HG03521 (cell line): ENCODE results near the gene NUDT5.

ENCODE experiments used
- ATAC-seq: cut with Tn5 transposase; IDR thresholded peaks from one replicate; pipeline ENCODE4 v1.9.1; 2021; ENCODE audit warnings: mild to moderate bottlenecking, moderate library complexity; ENCODE audit not compliant: unreplicated experiment

Gene NUDT5

GRCh38 chr10:12165999-12166775, 29.5 kb downstream of the NUDT5 start:
- ATAC-seq, result no peak

DNA sequence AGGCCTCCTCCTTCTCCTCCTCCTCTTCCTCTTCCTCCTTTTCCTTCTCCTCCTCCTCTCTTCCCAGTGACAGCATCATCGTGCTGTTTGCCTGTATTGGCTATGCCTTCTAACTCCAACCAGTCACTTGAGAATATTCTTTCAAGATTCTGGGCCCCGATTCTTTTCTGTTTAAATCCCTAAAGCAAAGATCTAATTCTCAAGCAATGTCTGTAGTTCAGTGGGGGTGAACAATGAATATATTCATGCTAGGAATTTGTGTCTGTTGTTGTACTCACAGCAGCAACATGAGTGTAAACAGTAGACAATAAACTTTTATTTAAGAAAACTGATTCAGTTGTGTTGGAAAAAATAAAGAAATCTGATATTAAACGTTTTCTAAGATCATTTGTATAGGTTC, 30.7 kb downstream of the NUDT5 start:
- ATAC-seq, result no peak

- ATAC-seq, result no peak
Observed at GRCh38 chr10:12164085-12164484, 31.6 kb downstream of the NUDT5 start.

- ATAC-seq, result no peak
Observed at GRCh38 chr10:12162927-12163326, 32.8 kb downstream of the NUDT5 start.

GRCh38 chr10:12160664-12161063, 35.0 kb downstream of the NUDT5 start:
- ATAC-seq, result no peak

DNA sequence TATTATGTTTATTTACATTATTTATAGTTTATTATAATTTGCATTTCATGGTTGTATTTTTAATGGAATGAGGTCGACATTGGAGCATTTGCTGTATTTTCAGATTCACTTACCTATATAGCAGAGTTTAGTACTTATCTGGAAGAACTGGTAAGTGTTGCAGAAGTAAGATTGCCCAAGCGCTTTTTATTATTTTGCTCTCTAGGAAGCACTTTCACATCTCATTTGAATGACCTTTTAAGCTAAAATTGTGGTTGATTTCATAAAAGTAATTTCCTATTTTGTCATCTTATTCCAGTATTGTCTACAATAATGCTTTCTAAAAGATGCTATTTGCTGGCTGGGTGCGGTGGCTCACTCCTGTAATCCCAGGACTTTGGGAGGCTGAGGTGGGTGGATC, 37.6 kb downstream of the NUDT5 start:
- ATAC-seq, result no peak

DNA sequence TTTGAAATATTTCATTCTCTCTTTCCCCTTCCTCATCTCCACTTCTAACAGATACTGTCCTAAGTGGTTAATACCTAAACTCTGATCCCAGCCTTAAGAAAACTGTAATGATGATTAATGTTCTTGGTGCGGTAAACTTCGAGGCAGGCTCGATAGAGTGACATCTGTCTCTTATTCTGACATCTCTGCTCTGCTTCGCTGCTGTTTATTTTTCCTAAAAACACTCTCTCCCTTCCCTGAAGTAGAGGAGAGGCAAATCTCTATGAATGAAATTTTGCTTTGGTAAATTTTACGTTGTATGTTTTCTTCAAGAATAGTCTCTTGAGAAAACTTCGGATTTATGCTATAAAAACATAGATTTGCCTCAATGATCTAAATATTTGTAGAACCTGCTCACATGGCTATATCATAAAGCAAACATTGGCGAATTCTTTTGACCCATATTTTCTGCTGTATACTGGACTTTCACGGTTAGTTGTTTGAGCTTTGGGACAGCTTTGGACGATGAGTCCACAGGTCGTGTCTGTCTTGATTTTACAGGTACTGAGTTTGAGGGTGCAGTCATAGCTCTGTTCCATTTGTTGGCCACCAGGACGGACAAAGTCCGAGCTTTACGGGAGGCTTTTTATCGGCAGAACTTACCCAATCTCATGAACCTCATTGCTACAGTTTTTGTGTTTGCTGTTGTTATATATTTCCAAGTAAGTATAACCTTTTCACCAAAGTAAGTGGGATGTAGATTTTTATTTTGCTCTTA, 39.1 kb downstream of the NUDT5 start:
- no peak for ATAC-seq

DNA sequence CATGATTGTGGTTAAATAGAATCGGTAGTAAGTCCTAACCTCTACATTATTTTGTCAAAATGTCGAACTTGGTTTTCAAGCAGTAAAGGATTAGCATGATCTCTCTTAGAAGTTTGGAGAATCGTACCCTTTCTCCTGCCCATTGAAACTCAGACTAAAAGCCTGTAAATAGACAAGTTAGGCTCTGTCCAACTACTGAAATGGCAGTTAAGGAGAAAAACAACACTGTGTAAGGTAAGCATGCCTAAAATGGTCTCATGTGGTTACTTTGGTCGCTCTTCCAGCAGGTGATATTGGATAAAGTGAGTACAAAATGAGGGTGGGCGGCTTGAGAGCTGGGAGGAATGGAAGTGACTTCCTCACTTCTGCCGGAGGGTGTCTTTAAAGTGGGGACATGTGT, 41.2 kb downstream of the NUDT5 start:
- no peak for ATAC-seq

DNA sequence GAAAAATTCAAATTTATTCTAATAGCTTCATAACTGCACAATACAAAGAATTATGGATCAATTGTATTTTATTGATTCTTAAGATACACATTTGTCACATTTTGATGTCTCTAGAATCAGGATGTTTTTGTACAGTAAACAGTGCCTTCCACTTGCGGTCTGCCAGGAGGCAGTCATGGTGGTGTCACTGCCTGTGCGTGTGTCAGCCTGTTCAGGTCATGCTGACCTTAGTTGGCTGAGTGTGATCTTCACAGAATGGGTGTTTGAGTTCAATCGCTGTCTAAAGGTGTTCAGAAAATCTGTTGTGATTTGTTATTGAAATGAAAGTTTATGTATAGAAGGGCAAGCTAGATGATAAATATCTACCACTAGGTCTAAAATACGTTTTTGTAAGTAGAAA, 45.5 kb downstream of the NUDT5 start:
- no peak for ATAC-seq

- no peak for ATAC-seq
Observed at GRCh38 chr10:12144538-12144937, 51.2 kb downstream of the NUDT5 start.

- ATAC-seq, result no peak
Observed at GRCh38 chr10:12140038-12140437, 55.7 kb downstream of the NUDT5 start.

GRCh38 chr10:12135631-12136030, 60.1 kb downstream of the NUDT5 start:
- no peak for ATAC-seq

DNA sequence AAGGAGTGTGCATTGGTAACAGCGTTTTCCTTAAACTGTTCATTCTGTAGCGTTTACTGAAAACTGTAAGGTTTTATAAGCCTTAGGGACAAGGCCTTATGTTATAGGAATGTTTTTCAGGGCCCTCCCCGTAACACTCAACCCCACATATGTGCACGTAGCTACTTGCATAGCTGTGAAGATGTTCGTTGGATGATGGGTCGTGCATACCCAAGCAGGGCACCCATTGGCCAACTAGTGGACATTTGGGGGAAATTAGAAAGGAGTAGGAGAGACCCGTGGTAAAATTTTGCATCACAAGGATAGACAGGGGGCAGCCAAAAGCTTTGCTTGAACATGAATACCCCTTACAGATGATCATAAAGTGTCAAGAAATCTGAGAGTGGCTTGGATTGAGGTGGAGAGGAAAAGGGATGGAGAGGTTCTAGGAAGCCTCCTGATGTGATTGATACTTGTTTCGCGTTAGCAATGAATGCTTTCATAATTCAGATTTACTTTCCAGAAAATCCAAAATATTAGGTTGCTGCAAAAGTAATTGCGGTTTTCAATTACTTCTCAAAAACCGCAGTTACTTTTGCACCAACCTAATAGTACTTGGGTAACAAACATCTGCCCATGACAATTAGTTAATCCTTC, 65.3 kb downstream of the NUDT5 start:
- ATAC-seq, result no peak

- peak; percentile 93 for ATAC-seq
Observed at GRCh38 chr10:12129222-12130111, 66.2 kb downstream of the NUDT5 start, which contains the start of gene SEC61A2. TSS of gene SEC61A2 (plus strand) at chr10:12129677. CDS start at chr10:12129788, 111 bp downstream.

DNA sequence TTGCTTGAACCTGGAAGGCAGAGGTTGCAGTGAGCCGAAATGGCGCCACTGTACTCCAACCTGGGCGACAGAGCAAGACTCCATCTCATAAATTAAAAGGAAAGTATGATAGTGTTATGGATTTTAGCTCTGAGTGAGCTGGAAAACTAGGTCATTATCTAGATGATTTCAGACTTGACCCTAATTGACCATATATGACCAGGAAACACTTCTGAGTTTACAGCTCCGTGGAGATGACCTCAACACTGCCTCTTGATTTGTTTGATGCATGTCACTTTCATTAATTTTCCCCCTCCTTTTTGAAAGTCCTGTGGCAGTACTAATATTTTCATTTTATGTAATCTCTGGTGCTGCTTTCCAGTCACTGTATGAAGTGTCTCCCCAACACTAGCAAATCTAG, 74.0 kb downstream of the NUDT5 start:
- ATAC-seq, result no peak
